ENCODE measurements around the gene ADGRG6. TPM values are rescaled to one million over a fixed set of nuclear protein-coding genes. Genes with fewer than 3 reads are reported as not detected.
A peak's percentile ranks its signal among the peaks of the same experiment; 100 is the strongest.

Gene ADGRG6
- total RNA-seq, 1 donor from 2014 or later = 2.5 TPM

- Mint-ChIP-seq H3K36me3 (ENCODE audit: low read depth) (no peaks in the 10 kb centered on the region), H3K27ac (ENCODE audit: unreplicated experiment) (no peak overlapping the region), H3K4me3 (ENCODE audit: unreplicated experiment) (peak overlapping the region; percentile 76), H3K4me1 (ENCODE audit: low read depth) (peaks cover 23% of the 10 kb centered on the region), H3K9me3 (ENCODE audit: low read depth) (no peaks in the 10 kb centered on the region), H3K27me3 (ENCODE audit: low read depth) (peaks cover 2% of the 10 kb centered on the region)
- no peak for DNase-seq (ENCODE audit: low spot score)
- TF ChIP-seq, protein P1, sequence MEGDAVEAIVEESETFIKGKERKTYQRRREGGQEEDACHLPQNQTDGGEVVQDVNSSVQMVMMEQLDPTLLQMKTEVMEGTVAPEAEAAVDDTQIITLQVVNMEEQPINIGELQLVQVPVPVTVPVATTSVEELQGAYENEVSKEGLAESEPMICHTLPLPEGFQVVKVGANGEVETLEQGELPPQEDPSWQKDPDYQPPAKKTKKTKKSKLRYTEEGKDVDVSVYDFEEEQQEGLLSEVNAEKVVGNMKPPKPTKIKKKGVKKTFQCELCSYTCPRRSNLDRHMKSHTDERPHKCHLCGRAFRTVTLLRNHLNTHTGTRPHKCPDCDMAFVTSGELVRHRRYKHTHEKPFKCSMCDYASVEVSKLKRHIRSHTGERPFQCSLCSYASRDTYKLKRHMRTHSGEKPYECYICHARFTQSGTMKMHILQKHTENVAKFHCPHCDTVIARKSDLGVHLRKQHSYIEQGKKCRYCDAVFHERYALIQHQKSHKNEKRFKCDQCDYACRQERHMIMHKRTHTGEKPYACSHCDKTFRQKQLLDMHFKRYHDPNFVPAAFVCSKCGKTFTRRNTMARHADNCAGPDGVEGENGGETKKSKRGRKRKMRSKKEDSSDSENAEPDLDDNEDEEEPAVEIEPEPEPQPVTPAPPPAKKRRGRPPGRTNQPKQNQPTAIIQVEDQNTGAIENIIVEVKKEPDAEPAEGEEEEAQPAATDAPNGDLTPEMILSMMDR (IDR thresholded peaks at IDR 0.05) = no peak
Measured at GRCh38 chr6:142302421-142303175, 791 bp downstream of the ADGRG6 start.

- Mint-ChIP-seq H3K27me3 (ENCODE audit: low read depth) (peaks cover 2% of the 10 kb centered on the region), H3K9me3 (ENCODE audit: low read depth) (no peaks in the 10 kb centered on the region), H3K27ac (ENCODE audit: unreplicated experiment) (no peak overlapping the region), H3K36me3 (ENCODE audit: low read depth) (no peaks in the 10 kb centered on the region), H3K4me3 (ENCODE audit: unreplicated experiment) (no peak overlapping the region), H3K4me1 (ENCODE audit: low read depth) (peaks cover 18% of the 10 kb centered on the region)
- TF ChIP-seq, protein P1 (IDR thresholded peaks at IDR 0.05) = no peak
- DNase-seq (ENCODE audit: low spot score) = no peak
Measured at GRCh38 chr6:142303176-142303533, 1.3 kb downstream of the ADGRG6 start.

DNA sequence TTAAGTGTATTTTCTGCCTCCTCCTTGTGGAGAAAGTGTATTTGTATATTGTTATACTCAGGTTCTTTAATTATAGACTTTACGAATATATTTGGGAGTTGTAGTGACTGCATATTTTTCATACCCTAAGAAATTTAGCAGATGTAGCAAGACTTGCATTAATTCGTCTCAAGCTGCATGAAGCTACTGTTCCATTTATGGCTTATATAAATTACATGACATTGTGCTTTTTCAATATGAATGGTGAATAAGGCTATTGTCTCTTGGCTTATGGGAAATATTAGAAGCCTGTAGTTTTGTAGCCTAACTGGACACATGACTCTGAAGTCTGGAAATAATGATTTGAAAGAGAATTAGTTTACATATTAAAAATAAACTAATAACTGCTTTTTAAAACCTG, 2.4 kb downstream of the ADGRG6 start:
- Mint-ChIP-seq H3K27me3 (ENCODE audit: low read depth) (peaks cover 2% of the 10 kb centered on the region), H3K36me3 (ENCODE audit: low read depth) (no peaks in the 10 kb centered on the region), H3K4me3 (ENCODE audit: unreplicated experiment) (no peak overlapping the region), H3K4me1 (ENCODE audit: low read depth) (peaks cover 14% of the 10 kb centered on the region), H3K27ac (ENCODE audit: unreplicated experiment) (no peak overlapping the region), H3K9me3 (ENCODE audit: low read depth) (no peaks in the 10 kb centered on the region)
- DNase-seq (ENCODE audit: low spot score) = no peak
- TF ChIP-seq, protein P1 (IDR thresholded peaks at IDR 0.05) = no peak

DNA sequence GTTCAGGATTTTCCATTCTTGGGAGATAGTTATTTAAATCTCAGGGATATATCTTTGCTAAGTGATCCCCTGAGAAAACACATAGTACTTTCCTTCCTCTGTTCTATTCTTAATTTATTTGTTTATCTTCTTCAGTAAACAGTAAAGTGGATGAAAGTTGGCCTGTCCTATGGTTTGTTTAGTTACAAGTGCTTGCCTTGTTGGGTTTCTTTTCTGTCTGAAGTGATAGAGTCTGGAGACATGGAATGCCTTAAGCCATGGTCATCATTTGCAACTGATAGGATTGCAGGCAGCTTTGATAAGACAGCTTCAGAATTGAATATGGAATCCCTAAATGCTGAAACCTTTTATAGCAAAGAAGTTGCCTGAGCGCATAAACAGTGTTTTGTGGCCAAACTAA, 4.9 kb downstream of the ADGRG6 start:
- Mint-ChIP-seq H3K4me1 (ENCODE audit: low read depth) (peaks cover 7% of the 10 kb centered on the region), H3K36me3 (ENCODE audit: low read depth) (no peaks in the 10 kb centered on the region), H3K27ac (ENCODE audit: unreplicated experiment) (no peak overlapping the region), H3K27me3 (ENCODE audit: low read depth) (peaks cover 2% of the 10 kb centered on the region), H3K4me3 (ENCODE audit: unreplicated experiment) (no peak overlapping the region), H3K9me3 (ENCODE audit: low read depth) (no peaks in the 10 kb centered on the region)
- no peak for DNase-seq (ENCODE audit: low spot score)
- TF ChIP-seq, protein P1 (IDR thresholded peaks at IDR 0.05) = no peak

DNA sequence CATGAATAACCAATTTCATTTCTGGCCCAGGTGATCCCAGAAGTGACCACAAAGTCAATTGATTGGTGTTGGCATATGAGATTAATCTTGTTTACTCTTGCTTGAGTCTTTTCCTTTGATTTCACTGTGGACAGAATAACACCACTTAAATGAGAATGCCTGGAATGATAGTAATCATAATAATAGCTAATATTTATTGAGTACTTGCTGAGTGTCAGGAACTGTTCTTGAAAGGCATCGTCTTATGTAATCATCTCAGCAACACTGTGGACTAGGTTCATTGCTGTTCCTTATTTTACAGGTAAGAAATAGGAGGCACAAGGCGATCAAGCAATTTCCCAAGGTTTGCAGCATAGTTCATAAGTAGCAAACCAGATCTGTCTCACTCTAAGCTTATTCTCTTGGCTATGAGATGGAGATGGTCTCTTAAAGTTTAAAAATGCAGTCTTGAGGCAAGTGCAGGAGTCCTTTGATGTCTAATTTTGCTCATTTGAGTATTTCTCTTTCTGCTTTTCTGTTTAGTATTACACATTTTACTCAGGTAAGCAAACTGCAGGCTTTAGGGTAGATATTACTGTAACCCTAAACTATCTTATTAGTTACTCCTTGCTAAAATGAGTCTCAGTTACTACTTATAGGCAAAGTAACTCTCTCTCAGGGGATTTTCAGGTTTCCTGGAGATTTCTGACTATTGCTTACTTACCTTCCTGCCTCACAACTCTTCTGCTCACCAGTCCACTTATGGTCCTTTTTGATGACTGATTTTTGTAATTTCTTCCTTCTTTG, 6.3 kb downstream of the ADGRG6 start:
- Mint-ChIP-seq H3K27ac (ENCODE audit: unreplicated experiment) (no peak overlapping the region), H3K4me1 (ENCODE audit: low read depth) (no peaks in the 10 kb centered on the region), H3K9me3 (ENCODE audit: low read depth) (no peaks in the 10 kb centered on the region), H3K4me3 (ENCODE audit: unreplicated experiment) (no peak overlapping the region), H3K36me3 (ENCODE audit: low read depth) (no peaks in the 10 kb centered on the region), H3K27me3 (ENCODE audit: low read depth) (no peaks in the 10 kb centered on the region)
- DNase-seq (ENCODE audit: low spot score) = no peak
- TF ChIP-seq, protein P1 (IDR thresholded peaks at IDR 0.05) = no peak
